SK-N-MC (cell line): ENCODE data around the gene KRT82.

Experiments used
- EZH2 ChIP-seq: fragments of 200-600 bp; sonication (generic); IDR thresholded peaks from one replicate; pipeline ENCODE4 v1.6.1; 2017; ENCODE audit warnings: antibody characterized with exemption
- POLR2AphosphoS5 ChIP-seq: IDR thresholded peaks from 2 replicates; pipeline ENCODE4 v1.6.1; 2012; ENCODE audit warnings: mild to moderate bottlenecking, low read depth, low read length, borderline replicate concordance

- TF ChIP-seq POLR2AphosphoS5 (no peak), EZH2 (no peak)
Measured at GRCh38 chr12:52387859-52388258, 18.3 kb downstream of the KRT82 start.
